ENCODE results near the gene MARCHF3.
"Not testable (repeated sequence)": the region's sequence is repeated elsewhere in the genome, so short reads cannot be mapped to it uniquely, and the experiment has no call there.

MARCHF3 gene

GRCh38 chr5:126853541-126854307, 176.6 kb downstream of the MARCHF3 start:
- in situ Hi-C loops (cut with MboI; ENCODE audit: low sequenced_read_pairs), result not testable (repeated sequence)

- in situ Hi-C loops (cut with MboI; ENCODE audit: low sequenced_read_pairs), result no loop called here
Observed at GRCh38 chr5:126852841-126853271, 177.5 kb downstream of the MARCHF3 start.

- in situ Hi-C loops (cut with MboI; ENCODE audit: low sequenced_read_pairs), result no loop called here
Observed at GRCh38 chr5:126852091-126852571, 178.2 kb downstream of the MARCHF3 start.

GRCh38 chr5:126851501-126852011, 178.8 kb downstream of the MARCHF3 start:
- in situ Hi-C loops (cut with MboI; ENCODE audit: low sequenced_read_pairs), result no loop called here

- in situ Hi-C loops (cut with MboI; ENCODE audit: low sequenced_read_pairs), result no loop called here
Observed at GRCh38 chr5:126849101-126849678, 181.2 kb downstream of the MARCHF3 start.

DNA sequence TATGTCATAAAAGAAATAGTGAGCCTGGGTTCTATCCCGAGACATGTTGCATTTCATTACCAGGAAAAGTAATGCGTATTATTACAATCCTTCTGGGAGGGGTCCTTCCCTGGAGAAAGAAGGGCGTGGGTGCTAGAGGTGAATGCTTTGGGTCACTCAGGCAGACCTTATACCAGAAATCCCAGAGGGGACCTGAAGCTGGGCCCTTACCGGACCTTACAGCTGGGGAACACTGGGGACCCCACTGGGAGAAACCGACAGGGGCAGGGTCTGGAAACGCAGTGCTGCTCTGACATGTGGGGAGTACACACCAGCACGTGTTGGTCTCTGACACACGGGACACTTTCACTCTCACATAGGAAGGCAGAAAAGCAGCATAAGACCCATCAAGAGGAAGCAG, 182.1 kb downstream of the MARCHF3 start:
- in situ Hi-C loops (cut with MboI; ENCODE audit: low sequenced_read_pairs), result no loop called here

- in situ Hi-C loops (cut with MboI; ENCODE audit: low sequenced_read_pairs), result no loop called here
Observed at GRCh38 chr5:126847826-126848251, 182.5 kb downstream of the MARCHF3 start.

DNA sequence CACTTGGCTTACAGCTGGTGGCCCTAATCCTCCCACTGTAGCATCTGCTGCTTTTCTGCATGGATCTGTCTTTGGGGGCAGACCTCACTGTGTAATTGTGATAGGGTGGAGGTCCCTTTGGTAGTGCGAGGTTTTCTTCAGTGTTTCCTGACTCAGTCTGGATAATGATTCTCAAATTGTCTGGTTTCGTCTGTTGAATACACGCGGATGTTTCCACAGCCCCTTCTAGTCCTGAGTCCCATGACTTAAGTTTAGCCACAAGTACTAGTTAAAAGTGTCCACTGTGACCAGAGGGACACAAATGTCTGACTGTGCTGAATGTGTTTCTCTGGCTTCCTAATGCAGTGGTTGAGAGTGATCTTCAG, 182.9 kb downstream of the MARCHF3 start:
- in situ Hi-C loops (cut with MboI; ENCODE audit: low sequenced_read_pairs), result no loop called here

DNA sequence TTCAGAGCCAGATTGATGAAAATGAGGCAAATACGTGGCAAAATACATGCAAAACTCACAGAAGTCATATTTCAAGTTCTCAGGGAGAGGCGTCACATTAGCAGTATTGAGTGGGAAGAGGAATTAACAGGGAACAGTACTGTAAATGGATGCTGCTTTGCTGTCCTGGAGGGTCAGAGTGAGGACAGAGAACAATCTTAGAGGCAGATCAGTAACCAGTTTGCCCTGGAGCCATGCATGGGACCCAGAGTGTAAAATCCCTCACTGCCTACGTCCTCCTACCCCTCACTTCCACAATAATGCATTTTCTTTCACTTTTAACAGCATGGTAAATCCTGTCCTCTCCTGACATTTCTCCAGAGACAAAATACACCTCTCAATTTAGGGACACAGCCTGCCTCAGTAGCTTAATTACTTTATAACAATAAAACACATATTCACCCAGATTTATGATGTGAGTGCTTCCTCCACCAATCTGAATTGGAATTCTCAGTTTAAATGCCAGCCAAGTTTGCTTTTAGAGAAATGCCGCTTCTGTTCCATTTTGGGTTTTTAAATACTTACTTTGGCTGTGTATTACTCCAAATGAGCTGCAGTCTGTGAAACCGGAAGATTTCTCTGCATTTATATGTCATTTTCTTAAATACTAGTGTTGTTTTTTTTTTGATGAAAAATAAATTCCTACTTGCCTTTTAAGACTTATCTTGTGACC, 183.5 kb downstream of the MARCHF3 start:
- in situ Hi-C loops (cut with MboI; ENCODE audit: low sequenced_read_pairs), result no loop called here

DNA sequence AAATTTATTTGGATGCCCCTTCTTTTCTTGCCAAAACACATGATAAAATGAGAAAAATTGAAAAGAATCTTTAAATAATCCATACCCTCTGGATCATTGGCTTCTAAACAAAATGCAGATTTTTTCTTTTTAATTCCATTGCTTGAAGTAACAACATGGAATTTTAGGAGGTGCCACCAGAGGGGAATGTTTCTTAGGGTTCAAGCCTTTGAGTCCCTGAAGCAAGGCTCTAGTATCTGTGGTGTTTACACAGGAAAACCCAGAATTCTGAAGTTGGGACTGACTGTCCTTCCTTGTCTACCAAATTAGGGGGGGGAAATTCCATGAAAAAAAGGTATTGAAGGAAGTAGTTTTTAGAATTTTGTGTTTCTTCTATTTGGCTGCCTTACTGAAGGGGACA, 184.0 kb downstream of the MARCHF3 start:
- in situ Hi-C loops (cut with MboI; ENCODE audit: low sequenced_read_pairs), result no loop called here

- in situ Hi-C loops (cut with MboI; ENCODE audit: low sequenced_read_pairs), result not testable (repeated sequence)
Observed at GRCh38 chr5:126845470-126846070, 184.8 kb downstream of the MARCHF3 start.

GRCh38 chr5:126843375-126843774, 187.0 kb downstream of the MARCHF3 start:
- in situ Hi-C loops (cut with MboI; ENCODE audit: low sequenced_read_pairs), result not testable (repeated sequence)

DNA sequence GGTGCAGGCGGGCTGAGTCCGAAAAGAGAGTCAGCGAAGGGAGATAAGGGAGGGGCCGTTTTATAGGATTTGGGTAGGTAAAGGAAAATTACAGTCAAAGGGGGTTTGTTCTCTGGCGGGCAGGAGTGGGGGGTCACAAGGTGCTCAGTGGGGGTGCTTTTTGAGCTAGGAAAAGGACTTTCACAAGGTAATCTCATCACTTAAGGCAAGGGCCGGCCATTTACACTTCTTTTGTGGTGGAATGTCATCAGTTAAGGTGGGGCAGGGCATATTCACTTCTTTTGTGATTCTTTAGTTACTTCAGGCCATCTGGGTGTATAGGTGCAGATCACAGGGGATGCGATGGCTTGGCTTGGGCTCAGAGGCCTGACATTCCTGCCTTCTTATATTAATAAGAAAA, 191.0 kb downstream of the MARCHF3 start:
- in situ Hi-C loops (cut with MboI; ENCODE audit: low sequenced_read_pairs), result not testable (repeated sequence)

GRCh38 chr5:126837906-126838539, 192.3 kb downstream of the MARCHF3 start:
- in situ Hi-C loops (cut with MboI; ENCODE audit: low sequenced_read_pairs), result no loop called here

DNA sequence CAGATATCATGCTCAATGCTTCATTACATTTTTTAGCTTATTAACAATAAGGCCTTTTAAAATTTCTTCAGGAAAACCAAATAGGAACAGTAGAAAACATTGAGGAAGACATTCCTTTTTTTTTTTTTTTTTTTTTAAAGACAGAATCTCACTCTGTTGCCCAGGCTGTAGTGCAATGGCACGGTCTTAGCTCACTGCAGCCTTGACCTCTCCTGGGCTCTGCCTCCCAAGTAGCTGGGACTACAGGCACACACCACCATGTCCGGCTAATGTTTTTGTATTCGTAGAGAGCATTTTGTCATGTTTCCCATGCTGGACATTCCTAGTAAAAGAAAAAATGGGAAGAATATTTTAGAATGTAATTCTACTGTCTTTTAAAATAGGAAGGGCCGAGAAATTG, 193.1 kb downstream of the MARCHF3 start:
- in situ Hi-C loops (cut with MboI; ENCODE audit: low sequenced_read_pairs), result no loop called here

GRCh38 chr5:126836778-126837177, 193.6 kb downstream of the MARCHF3 start:
- in situ Hi-C loops (cut with MboI; ENCODE audit: low sequenced_read_pairs), result no loop called here

DNA sequence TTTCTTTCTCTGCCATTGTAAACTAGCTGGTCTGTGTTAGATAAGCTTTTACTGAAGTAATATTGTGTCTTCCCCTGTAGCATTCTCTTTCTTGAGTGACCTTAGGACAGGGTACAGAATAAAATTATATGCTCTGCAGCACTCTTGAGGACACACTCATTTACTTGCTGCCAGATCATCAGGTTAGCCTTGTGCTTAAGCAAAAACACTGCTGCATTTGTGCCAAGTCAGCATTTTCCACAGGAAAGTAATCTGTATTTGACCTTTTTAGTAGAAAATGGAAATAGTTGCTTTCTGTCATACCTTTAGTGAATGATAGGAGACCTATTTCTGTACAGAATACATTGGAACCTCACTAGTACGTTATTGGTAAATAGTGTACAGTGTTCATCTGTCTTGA, 199.2 kb downstream of the MARCHF3 start:
- in situ Hi-C loops (cut with MboI; ENCODE audit: low sequenced_read_pairs), result no loop called here

- in situ Hi-C loops (cut with MboI; ENCODE audit: low sequenced_read_pairs), result no loop called here
Observed at GRCh38 chr5:126830061-126830460, 200.3 kb downstream of the MARCHF3 start.

DNA sequence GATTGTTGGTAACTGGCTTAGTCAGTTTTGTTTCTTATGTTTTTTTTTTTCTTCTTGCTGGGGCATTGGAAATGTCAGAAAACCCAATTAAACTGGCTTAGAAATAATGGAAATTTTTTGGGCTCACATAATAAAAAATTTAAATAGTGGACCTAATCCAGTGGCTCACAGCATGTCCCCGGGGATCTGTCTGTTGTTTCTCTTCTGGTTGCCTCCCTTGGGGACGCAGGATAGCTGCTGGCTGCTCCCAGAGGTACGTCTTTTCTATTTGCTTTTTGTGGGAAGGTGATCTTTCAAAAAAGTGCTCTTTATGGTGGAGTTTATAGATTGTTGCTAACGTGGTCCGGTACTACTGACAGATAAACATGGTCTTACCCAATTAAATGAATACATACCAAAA, 201.3 kb downstream of the MARCHF3 start:
- in situ Hi-C loops (cut with MboI; ENCODE audit: low sequenced_read_pairs), result no loop called here

GRCh38 chr5:126826619-126827215, 203.6 kb downstream of the MARCHF3 start:
- in situ Hi-C loops (cut with MboI; ENCODE audit: low sequenced_read_pairs), result no loop called here
